Vagina (tissue), 2 donors: Measurements from ENCODE around the gene SSNA1.

Experiments
- POLR2A ChIP-seq, 2 donors: fragments of 450-650 bp; IDR thresholded peaks; one replicate each; pipeline ENCODE4 v1.6.1; 2017; ENCODE audit warnings: antibody characterized with exemption in 2 of 2, mild to moderate bottlenecking in 2 of 2, moderate library complexity in 2 of 2
- POLR2AphosphoS5 ChIP-seq, 2 donors: sonication (generic); formaldehyde crosslinking; IDR thresholded peaks; one replicate each; pipeline ENCODE4 v1.9.0; 2017; ENCODE audit warnings: antibody characterized with exemption in 2 of 2, mild to moderate bottlenecking in 2 of 2, low read depth in 1 of 2; ENCODE audit not compliant: insufficient read depth in 1 of 2
- TF ChIP-seq, protein P1 (sequence below), 3 experiments: fragments of 450-650 bp in 2 of 3; fragments of 200-600 bp in 1 of 3; sonication (generic) in 1 of 3; IDR thresholded peaks; one replicate each; pipeline ENCODE4 v1.5.1; 2017 to 2019; ENCODE audit warnings: antibody characterized with exemption in 3 of 3, mild to moderate bottlenecking in 2 of 3, moderate library complexity in 2 of 3

DNA sequence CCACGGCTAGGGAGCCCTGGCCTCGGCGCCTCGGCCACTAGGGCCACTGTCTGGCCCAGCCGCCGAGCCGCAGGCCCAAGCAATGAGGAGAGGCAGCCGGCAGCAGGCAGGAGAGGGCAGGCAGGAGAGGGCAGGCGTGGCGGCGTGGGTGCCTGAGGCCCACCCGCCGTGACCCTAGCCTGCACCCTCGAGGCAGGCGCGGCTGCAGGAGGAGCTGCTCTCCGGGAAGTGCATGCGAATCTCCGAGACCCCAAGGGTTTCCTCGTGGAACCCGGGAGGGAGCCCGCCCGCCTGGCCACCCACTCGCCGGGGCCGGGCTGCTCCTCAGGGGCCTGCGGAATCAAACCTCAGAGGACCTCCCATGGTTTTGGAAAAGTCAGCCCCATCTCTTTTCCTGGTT is 40.2 kb upstream of the SSNA1 start:
- TF ChIP-seq, protein P1, sequence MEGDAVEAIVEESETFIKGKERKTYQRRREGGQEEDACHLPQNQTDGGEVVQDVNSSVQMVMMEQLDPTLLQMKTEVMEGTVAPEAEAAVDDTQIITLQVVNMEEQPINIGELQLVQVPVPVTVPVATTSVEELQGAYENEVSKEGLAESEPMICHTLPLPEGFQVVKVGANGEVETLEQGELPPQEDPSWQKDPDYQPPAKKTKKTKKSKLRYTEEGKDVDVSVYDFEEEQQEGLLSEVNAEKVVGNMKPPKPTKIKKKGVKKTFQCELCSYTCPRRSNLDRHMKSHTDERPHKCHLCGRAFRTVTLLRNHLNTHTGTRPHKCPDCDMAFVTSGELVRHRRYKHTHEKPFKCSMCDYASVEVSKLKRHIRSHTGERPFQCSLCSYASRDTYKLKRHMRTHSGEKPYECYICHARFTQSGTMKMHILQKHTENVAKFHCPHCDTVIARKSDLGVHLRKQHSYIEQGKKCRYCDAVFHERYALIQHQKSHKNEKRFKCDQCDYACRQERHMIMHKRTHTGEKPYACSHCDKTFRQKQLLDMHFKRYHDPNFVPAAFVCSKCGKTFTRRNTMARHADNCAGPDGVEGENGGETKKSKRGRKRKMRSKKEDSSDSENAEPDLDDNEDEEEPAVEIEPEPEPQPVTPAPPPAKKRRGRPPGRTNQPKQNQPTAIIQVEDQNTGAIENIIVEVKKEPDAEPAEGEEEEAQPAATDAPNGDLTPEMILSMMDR (IDR thresholded peaks at IDR 0.05): no peak
- TF ChIP-seq POLR2A (IDR thresholded peaks at IDR 0.05) (no peak), POLR2AphosphoS5 (IDR thresholded peaks at IDR 0.05; ENCODE audit: insufficient read depth in 1 of 2, low read depth in 1 of 2) (no peak)
